Stimulated activated CD4-positive, alpha-beta T cell treated with anti-CD3 and anti-CD28 coated beads, TNF-alpha, amount 100 ng/mL, for 4 hours (primary cell): ENCODE measurements around the gene RNF187.
"Not testable (repeated sequence)": the region's sequence is repeated elsewhere in the genome, so short reads cannot be mapped to it uniquely, and the experiment has no call there.

Source experiments
- DNase-seq, 3 experiments: peaks; one replicate each; pipeline ENCODE4 v3.0.0-alpha.2; 2020; ENCODE audit warnings: low read depth in 3 of 3

The RNF187 gene

DNA sequence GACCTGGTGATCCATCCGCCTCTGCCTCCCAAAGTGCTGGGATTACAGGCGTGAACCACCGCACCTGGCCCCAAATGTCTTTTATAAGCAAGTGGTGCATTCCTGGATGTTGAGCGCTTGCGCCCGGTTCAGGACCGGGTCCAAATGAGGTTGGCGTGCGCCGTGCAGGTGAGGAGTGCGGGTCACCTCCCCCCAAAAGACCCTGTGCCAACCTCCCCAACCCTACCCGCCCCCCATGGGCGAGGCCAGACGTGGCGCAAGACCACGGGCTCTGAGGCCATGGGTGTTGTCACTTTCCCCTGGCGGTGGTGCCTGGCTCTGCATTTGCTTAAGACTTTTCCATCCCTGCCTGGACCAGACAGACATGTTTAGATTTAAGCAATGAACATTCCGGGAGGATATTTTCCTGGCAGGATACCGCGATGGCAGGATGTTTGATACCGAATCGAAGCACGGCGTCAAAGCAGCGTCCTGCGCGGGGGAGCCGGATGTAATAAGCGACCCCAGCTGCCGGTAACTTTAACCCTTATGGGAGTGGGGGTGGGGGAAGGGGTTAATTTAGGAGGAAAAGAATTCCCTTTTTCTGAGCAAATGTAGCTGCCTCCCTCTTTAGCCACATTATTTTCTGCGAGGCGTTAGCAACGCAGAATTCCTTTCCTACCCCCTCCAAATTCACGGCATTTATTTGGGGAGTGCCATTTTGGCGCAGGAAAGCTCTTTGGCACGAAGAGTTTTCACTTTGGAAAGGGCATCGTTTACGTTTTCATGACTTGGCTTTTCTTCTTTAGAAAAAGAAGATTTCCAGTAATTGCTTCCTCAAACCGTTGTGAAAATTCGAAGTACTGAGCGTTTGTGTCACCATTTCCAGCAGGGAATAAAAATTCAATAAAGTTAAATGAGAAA, 27.8 kb upstream of the RNF187 start:
- peak in 2 of 3 experiments; percentile 23 to 34 for DNase-seq

DNA sequence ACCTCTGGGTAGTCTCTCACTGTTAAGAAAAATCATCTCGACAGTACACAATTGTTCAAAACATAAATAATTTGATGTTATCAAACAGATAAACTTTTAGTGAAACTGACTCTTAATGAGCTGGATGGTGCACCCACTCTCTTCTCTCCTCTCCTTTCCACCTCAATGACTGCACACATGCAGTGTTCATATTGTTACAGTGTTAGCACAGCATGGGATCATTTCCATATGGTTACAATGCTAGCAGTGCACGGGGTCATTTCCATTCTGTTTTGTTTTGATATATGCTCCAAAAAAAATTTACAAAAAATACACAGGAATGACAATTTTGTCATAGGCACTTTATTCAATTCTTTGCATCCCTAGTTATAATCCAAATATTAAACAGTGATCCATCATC, 26.4 kb upstream of the RNF187 start:
- no peak for DNase-seq

DNA sequence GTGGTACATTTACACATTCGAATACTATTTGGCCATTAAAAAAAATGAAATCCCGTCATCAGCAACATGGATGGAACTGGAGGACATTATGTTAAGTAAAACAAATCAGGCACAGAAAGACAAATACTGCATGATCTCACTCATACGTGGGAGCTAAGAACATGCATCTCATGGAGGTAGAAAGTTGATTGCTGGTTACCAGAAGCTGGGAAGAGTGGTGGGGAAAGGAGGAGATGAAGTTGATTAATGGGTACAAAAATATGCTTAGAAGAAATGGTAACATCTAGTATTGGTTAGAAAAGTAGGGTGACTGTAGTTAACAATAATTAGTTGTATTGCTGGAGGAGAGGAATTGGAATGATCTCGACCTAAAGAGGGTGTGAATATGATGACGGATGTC, 24.6 kb upstream of the RNF187 start:
- no peak for DNase-seq

DNA sequence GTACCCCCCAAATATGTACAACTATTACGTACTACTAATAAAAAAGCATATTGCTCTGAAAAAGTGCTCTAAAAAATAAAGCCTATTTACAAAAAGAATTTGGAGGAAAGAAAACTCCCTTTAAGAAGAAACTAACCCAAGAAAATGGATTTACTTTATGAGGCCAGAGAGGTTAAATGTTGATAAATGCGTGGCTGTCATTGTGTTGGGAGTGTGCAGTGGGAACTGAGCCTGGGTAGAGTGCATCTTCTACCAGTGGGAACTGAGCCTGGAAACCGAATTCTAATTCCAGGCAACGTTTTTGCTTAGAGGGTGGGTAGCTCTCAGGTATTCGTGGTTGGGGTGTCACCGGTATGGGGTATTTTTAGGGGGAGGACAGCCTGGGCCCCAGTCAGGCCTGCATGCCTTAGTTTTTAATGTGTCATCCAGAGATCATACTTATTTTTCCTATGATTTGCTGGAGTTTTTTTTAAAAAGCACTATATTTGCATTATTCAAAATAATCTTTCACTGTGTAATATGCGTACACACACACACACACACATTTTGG, 24.1 kb upstream of the RNF187 start:
- no peak for DNase-seq

DNA sequence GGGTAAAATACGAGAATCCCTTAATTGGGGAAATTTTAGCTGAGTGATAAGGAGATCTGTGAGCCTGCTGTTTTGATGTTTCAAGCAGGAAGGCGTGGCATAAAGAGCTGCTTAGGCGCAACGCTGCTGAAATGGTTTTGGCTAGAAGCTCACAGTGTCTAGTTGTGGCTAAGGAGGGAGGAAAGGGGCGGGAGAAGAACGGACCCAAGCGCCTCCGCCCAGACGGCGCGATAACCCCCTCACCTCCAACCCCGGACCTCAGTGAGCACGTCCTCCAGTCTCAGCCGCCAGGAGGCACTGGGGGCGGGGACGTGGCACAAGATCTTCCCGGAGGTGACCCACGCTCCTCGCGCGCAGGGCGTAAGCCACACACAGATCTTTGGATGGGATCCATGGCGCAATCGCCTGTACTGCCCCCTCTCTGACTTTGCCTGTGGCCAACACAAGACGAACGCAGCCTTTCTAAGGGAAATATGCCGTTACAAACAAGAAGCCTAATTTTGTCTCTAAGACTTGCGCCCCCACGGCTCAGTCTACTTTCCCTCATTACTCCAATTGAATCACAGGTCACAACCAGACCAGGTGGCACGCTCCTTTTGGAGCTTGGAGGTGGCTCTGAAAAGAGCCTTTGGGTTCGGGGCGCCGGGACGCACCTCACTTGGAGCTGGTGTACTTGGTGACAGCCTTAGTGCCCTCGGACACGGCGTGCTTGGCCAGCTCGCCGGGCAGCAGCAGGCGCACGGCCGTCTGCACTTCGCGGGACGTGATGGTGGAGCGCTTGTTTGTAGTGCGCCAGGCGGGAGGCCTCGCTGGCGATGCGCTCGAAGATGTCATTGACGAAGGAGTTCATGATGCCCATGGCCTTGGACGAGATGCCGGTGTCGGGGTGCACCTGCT, 23.4 kb upstream of the RNF187 start:
- DNase-seq = no peak

DNA sequence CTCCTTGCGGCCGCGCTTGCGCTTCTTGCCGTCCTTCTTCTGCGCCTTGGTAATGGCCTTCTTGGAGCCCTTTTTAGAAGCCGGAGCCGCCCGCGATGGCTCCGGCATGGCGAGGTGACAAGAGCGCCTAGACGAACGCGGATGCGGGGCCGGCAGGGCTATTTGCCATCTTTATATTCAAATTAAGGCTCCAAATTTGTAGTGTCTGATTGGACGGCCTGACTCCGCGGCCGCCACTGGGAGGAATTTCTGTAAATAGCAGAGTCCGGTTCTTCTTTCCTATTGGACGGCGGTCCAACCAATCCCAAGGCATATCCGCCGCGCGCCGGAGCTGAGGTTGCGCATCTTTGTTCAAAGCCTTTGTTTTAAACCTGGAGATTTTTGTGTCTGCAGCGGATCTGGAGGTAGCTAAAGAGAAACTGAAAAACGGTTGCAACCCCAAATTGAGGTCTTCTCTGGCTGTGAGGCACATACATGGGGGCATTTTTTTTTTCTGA, 22.6 kb upstream of the RNF187 start:
- peak; percentile 61 to 73 (median 66) for DNase-seq

DNA sequence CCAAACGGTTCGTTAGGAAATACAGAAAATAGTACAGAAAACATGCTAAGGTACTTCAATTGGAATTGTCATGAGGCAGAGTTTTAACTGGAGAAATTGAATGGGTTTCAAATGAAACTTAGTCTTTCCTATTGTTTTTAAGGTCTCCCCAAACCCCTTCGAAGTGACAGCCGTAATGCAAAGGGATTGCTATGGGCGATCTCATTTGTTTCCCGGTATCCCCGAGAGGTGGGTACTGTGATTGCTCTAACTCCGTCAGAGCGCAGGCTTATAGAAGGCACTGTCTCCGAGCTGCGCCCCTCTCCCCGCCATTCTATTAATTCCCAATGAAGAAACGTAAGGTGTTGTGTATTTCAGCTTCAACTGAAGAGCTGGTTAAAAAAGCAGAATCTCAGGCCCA, 22.0 kb upstream of the RNF187 start:
- DNase-seq = no peak

DNA sequence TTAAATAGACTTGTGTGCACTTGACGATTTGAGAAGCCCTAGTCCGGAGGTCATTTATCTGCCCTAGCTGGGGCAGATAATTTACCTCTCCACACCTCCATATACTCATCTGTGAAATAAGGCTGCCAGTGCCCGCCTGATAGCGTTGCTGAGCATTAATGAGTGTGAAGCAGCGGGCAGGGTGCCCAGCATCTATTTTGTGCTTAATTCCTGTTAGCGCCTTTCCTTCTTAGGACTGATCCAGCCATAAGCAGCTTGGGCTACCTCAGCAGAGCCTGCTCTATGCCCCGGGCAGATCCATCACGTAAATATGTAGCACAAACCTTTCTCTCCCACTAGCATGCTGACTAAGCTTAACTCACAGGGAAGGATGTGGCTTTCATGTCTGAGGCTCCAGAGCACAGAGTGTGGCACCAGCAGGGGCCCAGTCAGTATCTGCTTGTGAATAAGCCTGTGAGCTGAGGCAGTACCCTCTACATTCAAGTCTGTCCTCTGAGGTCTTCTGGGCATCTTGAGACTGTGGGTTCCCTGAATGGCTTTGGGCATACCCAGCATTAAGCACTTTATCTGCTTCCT, 21.5 kb upstream of the RNF187 start:
- no peak for DNase-seq

DNA sequence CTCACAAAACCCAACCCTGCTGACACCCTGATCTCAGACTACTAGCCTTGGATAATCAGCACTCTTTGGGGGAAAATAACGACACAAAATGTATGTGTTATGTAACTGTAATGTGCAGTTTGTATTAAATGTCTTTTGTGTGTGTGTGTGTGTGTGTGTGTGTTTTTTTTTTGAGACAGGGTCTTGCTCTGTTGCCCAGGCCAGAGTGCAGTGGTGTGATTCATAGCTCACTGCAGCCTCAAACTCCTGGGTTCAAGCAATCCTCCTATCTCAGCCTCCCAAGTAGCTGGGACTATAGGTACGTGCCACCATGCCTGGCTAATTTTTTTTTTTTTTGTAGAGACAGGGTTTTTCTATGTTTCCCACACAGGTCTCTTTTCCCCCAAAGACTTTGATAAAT, 19.0 kb upstream of the RNF187 start:
- DNase-seq = not testable (repeated sequence)

DNA sequence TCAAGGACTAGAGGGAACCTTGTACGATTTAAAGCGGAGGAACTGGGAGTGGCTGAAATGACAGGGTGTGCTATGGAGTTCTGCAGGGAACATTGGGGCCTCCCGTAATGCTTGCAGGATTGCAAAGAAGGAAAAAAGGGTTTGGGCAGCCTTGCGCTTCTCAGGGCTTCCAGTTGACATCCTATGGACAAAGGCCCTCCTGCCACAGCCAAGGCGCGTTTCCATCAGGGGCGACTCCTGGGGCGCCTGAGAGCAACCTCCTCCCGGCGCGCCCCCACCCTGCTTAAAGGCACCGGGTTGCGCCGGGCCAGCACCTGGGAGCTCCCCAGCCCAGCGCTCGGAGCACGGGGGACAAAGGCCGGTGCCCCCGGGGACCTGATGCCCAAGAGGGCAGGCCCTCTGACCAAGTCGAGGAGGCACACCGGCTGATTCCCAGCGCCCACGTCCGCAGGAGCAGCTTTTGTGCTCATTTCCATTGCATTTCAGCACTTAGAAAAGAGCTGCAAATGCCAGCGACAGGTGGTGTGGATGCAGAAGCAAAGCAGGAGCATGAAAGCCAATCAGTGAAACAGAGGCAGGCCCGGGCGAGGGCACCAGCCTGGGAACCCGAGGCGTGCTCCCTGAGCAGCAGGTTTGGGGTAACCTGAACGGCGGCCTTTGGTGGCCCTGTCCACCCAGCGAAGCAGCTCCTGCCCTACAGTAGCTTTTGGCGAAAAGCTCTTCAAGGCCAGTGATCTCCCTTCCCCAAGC, 17.6 kb upstream of the RNF187 start:
- DNase-seq = no peak

DNA sequence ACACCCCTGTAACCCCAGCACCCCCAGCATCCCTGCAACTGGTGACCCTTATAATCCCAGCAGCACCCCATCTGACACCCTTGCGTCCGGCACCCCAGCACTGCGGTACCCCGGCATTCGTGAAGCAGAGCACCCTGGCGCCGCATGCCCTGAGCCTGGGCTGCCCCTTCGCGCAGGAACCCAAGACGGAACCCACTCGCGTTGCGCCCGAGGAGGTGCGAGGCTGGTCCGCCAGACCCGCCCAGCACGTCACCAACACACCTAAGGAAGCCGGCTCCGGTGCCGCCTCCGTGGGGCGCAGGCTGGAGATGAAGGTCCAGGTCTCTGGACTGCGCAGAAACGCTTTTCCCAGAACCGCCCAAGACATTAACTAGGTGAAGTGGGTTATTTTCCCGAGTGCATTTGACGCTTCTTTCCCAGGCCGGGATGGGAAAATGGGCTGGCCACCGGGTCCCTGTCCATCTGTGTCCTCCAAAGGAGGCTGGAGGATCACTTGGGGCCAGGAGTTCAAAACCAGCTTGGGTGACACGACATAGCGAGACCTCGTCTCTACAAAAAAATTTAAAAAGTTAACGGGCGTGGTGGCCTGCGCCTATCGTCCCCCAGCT, 15.9 kb upstream of the RNF187 start:
- DNase-seq = no peak

DNA sequence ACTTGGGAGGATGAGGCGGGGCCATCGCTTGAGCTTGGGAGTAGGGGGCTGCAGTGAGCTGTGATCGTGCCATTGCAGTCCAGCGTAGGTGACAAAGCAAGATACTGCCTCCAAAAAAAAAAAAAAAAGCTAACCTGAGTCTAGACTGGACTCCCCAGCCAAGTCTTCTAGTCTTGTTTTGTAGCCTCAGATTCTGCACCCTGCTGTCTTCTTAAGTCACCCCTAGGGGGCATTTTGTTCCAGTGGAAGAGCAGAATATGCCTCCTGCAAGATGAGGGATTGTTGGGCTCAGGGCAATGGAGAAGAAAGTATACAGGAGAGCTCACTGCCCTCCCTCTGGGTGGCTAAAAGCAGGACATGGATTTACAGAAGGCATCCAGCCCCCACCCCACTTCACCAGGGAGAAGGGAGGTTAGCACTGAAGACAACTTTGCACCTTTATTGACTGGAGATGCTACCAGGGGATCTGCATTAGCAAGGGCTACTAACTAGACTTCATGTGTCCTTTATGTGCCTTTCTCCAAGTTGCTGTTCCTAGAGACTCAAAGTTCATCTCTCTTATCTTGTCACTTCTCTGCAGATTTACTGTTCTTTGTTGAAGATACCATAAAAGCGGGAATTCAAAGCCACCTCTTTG, 15.3 kb upstream of the RNF187 start:
- DNase-seq = no peak

DNA sequence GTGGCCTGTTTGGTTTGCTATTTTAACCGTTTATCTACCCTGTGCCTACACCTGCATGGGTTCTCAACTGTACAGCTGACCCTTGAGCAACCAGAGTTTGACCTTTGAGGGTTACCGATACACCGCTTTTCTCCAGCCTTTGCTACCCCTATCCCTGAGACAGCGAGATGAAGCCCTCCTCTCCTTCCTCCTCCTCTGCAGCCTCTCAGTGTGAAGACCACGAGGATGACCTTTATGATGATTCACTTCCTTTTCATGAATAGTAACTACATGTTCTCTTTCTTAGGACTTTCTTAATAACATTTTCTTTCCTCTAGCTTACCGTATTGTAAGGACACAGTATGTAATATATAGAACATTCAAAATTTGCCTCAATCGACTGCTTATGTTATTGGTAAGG, 14.5 kb upstream of the RNF187 start:
- DNase-seq = no peak

DNA sequence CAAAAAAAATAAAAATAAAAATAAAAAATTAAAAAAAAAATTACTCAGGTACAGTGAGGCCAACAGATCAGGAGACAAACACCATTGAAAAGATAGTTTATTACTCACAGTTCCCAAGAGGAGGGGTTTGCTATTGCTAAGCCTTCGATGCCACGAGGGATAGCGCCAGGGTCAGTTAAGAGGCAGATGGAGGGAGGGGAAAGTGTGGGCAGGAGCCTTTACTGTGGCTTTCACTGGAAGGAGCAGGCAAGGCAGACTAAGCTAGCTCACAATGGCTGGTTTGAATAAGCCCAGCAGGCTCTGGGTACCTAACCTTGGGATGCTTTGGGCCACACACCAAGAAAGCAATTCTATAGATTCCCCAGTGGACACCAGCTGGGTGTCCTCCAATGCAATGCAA, 12.7 kb upstream of the RNF187 start:
- DNase-seq = no peak

DNA sequence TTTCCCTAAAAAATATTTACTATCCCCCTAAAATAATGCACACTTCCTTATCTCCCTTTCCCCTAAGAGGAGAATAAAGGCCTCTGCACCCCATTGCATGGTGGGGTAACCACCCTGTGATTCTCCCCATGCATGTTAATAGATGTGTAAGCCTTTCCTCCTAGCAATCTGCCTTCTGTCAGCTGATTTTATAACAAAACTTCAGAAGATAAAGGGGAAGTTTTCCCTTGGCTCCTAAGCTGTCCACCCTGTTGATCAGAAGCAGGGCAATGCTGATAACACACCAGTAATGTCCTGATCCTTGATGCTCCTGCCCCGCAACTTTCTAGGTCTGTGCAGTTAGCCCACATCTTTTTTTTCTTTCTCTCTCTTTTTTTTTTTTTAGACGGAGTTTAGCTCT, 11.4 kb upstream of the RNF187 start:
- DNase-seq = no peak

DNA sequence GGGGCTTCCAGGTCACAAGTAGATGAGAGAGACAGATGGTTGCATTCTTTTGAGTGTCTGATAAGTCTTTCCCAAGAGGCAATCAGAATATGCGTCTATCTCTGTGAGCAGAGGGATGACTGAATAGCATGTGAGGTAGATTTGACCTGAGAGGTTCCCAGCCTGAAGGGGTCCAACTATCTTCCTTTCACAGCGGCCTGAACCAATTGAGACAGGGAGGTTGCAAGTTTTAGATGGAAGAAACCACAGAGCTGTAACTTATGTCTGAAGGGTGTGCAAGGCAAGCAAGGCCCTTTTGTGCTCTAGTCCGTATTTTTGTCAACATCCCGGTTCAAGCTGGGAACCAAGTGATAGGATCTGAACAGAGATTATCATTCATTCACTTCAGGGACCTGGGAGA, 9.9 kb upstream of the RNF187 start:
- no peak for DNase-seq

DNA sequence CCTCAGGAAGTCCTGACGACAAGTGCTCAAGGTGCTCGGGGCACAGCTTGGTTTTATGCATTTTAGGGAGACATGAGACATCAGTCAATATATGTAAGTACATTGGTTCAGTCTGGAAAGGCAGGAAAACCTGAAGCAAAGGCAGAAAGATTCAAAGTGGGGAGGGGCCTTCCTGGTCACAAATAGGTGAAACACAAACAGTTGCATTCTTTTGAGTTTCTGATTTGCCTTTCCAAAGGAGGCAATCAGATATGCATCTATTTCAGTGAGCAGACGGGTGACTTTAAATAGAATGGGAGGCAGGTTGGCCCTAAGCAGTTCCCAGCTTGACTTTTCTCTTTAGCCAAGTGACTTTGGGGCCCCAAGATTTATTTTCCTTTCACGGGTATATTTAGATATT, 8.9 kb upstream of the RNF187 start:
- no peak for DNase-seq

DNA sequence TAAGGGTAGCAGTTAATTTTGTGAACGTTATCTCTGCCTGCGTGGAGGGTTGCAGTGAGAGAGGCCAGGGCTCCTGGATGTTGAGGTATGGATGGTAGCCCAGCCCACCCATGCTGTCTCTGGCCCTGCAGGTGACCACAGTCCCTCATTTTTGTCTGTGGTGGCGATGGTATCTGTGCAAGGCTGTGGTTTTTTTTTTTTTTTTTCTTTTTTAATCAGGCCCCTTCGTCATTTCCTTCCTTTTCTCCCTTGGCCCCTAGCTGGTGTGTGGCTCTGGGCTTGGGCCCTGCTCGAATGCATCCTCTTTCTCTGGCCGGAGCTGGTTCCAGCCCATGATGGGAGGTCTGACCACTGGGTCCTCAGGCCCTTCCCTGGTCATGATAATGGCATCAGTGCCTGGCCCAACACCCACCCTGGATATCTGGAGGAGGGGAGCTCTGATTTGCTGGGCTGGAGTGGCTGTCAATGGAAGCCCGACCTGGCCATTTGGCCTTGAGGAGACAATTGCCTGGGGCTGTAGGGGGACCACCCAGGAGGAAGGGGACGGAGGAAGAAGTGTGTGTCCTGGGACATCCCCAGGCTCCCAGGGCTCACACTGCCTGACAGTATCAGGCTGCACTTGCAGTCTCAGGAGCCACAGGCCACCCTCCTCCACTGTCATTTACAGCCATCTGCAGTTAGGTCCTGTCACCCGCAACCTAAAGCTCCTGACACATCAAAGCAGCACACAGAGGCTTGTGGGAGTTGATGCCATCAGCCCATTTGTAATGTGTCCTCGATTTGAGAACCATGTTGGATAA, 8.1 kb upstream of the RNF187 start:
- no peak for DNase-seq

DNA sequence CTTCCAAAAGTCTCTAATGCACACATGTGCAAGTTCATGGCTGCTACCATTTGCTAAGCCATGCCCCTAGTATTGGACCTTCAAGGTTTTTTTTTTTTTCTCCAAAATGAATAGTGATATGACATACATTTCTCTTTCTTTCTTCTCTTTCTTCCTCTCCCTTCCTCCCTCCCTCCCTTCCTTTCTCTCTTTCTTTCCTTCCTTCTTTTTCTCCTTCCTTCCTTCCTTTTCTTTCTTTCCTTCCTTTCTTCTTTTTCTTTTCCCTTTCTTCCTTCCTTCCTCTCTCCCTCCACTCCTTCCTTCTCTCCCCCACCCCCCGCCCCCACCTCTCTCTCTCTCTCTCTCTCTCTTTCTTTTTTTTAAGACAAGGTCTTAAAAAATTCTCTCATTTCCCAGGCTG, 3.4 kb upstream of the RNF187 start:
- no peak for DNase-seq
